SHP77 (cell line): ENCODE measurements around the gene SSH2.
"Not testable (repeated sequence)": the region's sequence is repeated elsewhere in the genome, so short reads cannot be mapped to it uniquely, and the experiment has no call there.

Source experiments
- DNase-seq, 2 experiments: peaks; one replicate each; lab custom pipeline; 2025; lab: John Stamatoyannopoulos, UW

SSH2 gene

DNA sequence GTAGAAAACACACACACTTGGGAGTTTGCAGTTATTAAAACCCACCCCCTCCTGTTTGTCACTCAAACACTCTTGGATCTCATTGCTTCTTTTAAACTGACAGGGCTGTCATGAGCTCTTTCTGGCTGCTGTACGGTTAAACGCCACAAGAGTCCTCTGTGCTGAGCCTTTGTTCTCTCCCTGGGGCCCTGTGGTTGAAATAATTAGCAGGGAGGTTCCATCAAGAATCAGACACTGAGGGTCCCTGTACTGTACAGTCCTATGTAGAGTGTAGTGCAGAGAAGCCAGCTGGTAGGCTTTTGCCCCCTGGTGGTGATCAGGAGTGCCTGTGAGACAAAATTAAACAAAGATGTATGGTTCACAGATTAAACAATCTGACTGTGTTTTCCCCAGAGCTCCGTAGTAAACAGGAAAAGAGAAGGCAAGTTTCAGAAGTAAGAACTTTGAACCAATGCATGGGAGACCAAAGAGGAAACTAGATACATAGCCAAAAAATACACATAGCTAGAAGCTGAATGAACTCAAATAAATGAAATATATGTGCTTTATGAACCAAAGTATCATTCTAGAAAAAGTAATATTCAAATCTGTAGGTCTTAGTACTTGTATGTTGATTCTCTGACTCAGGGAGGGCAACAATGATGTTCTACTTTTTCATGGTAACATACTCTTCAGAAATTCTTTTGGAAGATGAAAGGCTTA is 1.4 kb upstream of the SSH2 start:
- peak; percentile 82 to 85 for DNase-seq

DNA sequence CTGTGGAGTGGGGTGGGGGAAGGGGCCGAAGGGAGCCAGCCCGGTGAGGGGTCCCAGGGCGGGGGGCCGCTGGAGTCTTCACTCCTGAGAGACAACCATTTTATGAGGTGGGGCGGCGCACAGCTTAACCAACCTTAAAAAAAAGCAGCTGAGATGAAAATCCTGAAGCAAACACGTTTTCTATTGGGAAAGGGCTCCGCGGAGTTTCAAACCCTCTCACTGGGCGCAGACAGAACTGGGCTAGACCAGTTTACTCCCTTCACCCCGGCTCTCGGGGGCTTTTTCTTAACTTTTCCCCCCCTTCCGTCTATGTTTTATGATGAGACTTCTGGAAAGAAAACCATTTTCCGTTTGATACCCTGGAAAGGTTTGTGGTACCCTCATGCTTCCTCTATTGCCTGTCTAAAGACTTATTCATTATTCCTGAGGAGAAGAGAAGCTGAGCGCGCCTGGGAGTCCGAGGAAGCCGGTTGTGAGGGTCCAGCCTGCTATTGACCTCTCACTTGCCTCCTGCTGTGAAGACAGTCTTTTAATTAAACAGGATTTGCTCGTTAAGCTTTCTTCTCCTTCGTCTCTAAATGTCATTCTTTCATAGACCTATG is 482 bp upstream of the SSH2 start:
- DNase-seq: no peak

DNA sequence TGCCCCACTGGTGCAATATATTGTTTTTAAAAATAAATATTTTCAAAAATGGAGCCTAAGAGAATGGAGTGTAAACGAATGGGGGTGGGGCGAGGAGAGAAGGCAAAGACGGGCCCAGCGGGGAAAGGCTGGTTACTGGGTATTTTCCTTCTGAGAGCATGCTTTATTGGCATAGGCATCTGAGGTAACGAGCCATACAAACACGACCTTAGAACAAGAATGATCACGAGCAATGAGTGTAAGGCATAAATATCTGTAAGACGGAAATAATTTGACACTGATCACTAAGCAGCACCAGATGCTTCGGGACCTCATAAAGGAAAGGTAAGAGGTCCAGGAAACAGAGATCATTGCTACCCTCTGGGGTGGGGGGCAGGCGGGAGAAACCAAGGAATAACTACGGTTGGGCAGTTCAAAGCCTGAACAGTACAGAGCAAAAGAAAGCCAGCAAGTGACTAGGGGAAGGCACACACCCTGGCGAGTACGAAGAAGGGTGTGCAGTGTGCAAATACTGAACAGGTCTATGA is 959 bp downstream of the SSH2 start:
- peak in 1 of 2 experiments; percentile 27 for DNase-seq

DNA sequence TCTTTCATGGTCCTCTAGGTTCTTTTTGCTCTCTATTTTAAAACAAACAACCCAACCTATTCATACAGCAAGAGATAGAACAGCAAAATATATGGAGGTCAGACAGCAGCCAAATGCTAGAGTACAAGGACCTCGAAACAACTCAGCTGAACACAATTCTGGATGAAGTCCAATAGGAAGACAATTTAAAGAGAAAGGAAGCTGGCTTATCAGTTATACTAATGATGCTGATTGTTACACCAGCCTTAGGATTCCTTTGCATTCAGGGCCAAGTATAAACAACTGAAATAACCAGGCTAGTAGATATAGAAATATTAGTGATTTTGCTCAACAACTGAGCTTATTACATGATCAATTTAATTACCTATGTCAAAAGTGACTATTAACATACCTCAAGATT is 2.5 kb downstream of the SSH2 start:
- no peak for DNase-seq

DNA sequence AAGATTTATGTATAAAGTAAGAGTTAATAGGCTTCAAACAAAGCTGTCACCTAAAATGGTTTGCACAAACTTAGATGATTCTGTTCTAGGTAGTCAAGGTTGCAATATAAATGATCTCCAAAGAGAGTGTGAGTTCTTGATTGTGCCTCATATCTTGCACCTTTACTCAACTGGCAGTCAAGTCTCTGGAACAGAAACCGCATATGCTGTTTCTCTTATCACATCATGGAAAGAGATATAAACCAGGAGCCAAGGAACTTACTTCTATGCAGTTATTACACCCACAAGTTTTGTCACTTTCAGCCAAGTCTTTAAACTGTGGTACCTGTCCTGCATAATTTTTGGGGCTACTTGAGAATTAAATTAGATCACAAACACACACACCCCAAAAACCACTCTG is 5.2 kb downstream of the SSH2 start:
- no peak for DNase-seq

DNA sequence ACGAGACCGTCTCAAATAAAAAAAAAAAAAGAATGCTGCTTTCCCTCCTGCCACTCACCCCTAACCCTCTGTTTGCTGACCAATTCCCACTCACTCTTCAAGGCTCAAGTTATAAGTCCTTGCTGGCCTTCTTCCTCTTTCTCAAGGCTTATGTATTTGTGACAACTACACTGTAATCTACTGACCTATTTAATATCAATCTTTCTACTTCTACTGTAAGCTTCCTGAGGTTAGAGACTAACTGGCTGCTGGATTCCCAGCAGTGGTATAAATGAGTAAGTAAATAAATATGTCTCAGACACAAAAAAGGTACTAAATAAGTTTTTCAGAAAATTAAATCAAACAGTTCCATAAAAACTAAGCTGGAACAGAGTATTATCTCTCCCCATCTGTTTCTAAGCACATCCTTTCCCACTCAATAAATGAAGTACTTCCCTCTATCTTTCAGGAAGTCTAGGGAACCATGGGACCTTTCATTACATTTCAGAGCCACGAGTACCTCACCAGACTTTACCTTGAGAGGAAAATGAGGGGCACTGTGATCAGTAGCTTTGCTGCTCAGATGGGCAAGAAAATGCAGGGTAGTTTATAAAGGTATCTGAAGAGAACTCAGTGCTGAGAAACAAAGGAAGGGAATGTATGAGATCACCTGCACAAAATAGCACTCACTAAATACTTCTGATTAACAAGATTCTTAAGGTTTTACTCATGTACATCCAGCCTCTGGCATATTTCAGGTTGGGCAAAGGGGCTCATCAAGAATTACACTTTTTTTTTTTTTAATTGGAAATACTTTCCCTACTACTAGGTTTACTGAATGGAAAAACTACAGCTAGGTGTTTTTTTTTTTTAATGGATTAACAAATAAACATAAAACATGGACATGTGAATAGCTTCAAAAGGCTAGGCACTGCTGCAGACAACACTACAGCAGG is 10.8 kb downstream of the SSH2 start:
- DNase-seq: no peak

DNA sequence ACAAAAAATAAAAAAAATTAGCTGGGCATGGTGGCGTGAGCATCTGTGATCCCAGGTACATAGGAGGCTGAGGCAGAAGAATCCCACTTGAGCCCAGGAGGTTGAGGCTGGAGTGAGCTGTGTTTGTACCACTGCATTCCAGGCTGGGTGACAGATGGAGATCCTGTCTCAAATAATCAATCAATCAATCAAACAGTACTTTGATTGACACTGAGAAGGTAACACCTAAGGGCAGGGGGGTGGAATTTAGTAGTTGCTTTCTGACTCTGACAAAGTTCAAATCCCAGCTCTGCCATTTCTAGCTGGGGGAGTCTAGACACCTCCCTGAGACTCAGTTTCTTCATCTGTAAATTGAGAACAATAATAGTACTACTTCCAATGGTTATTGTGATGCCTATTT is 12.0 kb downstream of the SSH2 start:
- DNase-seq: no peak

DNA sequence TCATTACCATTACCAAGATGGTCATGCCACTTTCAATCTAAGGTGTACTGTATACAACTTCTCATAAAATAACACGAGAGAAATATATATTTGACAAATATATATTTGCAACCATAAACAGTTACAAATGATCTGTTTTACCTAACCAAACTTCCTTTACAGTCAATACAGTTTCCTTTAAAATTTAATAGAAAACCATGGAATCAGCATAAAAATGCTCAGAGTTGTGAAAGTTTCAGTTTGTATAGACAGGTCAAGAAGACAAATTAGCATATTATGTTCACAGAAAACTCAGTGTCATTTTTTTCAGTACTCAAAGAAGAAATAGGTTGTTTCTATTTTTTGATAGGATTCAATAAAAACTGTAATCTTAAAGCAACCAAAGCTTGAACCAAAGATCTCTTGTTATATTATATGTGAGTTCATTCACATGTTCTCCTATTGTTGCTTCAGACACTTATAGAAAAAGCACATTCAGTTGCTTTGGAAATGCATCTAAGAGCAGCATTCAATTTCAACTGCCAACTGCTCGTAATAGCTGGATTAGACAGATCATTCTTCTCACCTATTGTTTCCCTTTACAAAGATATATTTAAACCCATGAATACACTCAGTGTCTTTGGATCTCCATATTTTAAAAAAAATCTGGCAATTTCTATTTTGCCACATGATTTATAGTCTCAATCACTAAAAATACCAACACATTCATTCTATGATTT is 15.1 kb downstream of the SSH2 start:
- DNase-seq: no peak

DNA sequence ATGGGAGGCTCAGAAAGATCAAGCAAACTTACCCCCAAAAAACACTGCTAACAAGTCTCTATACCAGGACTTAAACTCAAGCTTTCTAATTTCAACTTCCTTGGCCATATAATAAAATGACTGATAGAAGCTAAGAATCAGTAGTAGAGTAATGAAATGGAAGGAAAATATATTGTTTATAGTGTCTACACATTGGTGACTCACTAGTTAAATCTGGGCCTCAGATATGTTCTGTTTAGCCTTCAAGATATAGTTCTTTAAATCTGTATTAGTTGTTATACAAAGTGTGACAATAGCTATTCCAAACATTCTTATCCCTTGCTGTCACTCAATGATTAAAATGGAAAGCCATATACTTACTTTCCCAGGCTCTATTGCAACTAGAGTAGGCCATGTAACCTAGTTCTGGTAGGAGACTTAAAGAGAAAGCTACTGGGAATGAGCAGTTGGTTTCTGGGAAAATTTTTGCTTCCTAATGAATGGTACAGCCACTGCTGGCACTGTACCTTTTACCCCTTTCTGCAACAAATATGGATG is 18.3 kb downstream of the SSH2 start:
- DNase-seq: no peak

DNA sequence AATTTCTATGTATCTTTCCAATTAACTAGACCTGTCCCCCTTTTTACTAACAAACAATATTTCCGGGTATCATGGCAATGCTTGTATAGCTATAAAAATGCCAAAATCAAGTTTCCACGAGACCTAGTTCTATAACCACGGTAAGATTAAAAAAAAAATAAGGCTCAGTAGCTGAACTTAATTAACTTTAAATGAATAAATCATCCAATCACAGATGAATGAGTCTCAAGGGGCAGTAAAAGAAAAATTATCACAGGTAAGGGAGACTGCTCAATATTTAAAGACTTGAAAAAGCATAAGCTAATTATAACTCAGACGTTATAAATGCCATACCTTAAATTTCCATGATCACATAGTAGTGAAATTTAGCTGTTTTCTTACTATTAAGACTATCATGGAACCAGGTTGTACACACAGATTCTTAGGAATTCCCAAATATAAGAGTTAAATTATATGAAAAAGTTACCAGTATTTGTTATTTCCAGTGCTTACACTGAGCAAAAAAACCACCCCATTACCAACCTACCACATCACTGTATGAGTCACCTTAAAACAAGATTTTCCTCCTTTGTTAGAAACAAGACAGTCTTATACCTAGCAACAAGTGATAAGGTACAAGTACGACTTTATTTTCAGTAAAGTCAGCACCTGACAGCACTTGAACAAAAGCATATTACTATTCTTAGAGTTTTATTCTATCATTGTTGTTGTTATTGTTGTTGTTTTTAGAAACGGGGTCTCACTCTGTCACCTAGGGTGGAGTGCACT is 20.6 kb downstream of the SSH2 start:
- no peak for DNase-seq

DNA sequence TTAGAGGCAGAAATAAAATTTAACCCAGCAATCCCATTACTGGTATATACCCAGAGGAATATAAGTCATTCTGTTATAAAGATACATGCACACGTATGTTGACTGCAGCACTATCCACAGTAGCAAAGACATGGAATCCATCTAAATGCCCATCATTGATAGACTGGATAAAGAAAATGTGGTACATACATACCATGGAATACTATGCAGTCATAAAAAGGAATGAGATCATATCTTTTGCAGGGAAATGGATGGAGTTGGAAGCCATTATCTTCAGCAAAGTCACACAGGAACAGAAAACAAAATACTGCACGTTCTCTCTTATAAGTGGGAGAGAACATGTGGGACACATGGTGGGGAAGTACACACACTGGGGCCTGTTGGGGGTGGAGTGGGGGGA is 23.1 kb downstream of the SSH2 start:
- no peak for DNase-seq

DNA sequence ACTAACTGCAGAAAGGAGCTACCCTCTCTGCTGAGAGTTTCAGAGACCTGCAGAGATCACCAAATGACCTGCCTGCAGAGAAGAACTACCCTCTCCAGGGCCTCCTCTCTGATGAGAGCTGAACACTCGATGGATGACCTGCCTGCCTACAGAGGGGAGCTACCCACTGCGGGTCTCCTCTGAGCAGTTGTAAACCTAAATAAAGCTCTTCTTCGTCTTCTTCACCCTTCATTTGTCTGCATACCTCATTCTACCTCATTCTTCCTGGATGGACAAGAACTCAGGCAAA is 24.2 kb downstream of the SSH2 start:
- DNase-seq: no peak

DNA sequence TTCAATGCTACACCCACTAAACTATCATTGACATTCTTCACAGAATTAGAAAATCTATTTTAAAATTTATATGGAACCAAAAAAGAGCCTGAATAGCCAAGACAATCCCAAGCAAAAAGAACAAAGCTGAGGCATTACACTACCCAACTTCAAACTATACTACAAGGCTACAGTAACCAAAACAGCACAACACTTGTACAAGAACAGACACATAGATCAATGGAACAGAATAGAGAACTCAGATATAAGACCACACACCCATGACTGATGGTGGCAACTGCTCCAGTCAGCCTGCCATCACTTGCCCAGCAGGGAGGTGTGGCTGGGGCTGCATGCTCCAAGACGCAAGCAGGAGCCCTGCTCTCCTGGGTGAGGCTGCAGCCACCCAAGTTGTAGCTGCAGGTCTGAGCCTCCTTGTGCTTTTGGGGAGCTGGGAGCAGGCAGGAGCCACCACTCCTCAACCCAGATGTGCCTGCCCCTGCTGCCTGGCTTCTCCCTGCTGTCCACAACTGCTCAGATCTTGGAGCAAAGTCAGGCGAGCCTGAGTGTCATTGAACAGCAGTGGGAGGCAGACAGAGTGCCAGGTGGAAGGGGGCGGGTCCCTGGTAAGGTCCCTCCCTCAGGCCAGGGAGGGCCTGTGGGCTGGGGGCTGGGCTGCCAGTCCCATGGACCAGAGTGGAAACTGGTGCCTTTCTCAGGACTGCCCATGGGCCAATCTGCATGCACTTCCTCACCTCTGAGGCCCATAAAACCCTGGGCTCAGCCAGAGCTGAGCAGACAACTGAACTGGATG is 24.7 kb downstream of the SSH2 start:
- DNase-seq: no peak

DNA sequence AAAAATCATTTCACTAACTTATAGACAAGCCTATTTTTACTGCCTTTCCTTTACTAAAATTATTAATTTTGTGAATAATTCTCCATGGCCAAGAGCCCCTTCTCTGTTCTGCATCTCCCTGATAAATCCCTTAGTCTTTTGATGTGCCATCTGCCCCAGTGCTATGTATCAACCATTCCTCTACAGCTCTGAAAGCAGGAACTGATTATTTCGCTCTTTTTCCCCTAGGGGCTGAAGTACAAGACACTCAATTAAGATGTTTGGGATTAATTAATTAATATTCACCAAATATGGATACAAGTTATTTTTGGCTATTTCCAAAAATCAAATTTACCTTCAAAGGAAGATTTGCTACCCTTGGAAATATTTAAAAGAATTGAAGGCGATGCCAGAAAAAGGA is 26.6 kb downstream of the SSH2 start:
- DNase-seq: no peak

DNA sequence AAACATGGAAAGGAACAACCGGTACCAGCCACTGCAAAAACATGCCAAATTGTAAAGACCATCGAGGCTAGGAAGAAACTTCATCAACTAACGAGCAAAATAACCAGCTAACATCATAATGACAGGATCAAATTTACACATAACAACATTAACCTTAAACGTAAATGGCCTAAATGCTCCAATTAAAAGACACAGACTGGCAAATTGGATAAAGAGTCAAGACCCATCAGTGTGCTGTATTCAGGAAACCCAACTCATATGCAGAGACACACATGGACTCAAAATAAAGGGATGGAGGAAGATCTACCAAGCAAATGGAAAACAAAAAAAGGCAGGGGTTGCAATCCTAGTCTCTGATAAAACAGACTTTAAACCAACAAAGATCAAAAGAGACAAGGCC is 32.9 kb downstream of the SSH2 start:
- DNase-seq: not testable (repeated sequence)

DNA sequence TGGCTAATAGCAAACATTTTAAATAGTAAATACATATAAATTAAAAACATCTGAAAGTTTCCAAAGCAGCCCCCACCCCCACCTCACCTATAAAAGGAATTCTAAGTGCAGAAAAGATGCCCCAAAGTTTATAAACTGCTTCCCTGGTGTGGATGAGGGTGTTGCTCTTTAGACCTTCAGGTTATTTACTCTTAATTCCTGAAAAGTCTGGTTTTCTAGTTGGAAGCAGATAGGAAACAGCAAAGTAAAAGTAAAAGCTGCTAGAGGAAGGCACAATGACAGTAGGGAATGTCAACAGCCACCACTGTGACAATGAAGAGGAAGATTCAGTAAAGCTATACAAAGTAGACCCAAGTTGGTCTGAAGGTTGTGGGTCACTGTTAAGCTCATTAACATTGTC is 37.8 kb downstream of the SSH2 start:
- DNase-seq: no peak

DNA sequence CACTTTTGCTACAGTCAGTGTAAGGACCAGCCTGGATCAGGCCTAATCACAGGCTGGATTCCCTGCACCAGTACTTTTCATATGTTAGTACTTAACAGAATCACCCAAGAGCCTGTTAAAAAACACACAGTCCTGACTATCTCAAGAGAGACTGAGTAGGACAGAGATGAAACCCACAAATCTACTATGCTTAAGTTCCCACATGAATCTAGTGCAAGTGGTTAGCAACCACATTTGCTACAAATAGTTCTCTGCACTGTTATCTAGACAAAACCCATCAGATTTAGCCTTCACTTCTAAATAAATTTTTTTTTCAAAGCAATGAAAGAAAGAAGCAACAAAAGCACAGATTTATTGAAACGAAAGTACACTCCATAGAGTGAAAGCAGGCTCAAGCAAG is 38.9 kb downstream of the SSH2 start:
- DNase-seq: no peak

DNA sequence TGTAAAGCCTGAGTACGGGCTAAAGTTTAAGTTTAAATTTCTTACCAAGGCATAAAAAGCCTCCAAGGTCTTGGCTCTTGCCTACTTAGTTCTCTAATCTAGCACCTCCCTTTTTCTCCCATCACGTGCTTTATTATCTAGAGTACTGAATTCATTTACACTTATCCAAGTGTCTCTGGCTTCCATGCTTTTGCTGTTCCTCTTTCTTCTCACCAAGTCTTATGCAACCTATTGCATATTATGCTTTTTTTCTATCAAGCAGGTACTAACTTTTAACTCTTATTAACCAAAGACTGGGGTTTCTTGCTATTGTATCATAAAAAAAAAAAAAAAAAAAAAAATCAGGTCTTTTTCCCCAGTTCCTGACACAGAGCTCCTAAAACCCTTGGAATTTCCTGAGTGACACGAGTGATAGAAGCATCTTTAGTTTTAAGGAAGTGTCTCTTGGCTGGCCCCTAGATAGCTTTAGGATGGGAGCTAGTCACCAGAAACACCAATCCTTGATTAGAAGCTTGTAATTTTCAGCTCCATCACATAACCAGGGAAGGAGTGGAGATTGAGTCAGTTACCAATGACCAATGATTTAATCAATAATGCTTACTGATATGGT is 44.9 kb downstream of the SSH2 start:
- DNase-seq: no peak

DNA sequence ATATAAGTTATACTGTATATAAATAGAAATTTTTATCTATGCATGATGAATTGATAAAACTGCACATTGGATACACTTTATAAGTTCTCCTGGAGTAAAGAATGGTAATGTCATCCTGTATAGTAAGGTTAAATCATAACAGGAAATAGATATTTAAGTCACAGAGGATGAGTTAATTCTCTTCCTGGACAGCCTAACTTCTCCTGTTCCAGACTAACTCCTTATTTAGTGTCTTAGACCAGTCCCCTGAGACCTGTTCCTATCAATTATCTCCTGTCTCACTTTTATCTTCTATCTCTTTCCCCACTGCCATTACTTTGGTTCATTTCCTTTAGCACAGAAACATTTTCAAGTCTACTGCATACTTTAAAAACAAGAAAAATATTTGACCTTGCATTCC is 46.5 kb downstream of the SSH2 start:
- no peak for DNase-seq

DNA sequence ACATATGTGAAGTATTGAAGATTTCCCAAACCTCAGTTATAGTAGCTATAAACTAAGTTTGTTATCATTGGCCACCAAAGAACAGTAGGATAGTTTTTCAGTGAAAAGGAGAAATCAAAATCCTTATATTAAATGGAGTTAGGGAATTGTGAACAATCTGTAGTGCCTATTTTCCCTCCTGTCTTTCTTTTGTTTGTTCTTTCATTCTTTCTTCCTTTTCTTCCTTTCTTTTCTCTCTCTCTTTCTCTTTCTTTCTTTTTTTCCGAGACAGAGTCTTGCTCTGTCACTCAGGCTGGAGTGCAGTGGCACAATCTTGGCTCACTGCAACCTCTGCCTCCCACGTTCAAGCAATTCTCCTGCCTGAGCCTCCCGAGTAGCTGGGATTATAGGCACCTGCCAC is 48.8 kb downstream of the SSH2 start:
- DNase-seq: no peak
